ENCODE data around the gene PSMD9.

DNA sequence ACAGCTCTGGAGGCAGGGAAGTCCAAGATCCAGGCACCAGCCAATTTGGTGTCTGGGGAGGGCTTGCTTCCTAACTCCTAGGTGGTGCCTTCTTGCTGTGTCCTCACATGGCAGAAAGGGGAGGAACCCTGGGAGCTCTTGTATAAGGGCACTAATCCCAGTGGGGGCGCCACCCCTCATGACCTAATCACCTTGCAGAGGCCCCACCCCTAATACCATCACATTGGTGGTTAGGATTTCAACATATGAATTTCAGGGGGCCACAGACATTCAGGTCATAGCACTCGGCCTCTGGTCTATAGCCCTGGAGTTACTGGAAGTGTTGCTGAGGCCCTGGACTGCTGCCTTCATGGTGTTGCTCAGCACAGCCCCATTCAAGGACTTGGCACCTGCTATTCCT is 14.6 kb downstream of the PSMD9 start:
- TF ChIP-seq, protein P1, sequence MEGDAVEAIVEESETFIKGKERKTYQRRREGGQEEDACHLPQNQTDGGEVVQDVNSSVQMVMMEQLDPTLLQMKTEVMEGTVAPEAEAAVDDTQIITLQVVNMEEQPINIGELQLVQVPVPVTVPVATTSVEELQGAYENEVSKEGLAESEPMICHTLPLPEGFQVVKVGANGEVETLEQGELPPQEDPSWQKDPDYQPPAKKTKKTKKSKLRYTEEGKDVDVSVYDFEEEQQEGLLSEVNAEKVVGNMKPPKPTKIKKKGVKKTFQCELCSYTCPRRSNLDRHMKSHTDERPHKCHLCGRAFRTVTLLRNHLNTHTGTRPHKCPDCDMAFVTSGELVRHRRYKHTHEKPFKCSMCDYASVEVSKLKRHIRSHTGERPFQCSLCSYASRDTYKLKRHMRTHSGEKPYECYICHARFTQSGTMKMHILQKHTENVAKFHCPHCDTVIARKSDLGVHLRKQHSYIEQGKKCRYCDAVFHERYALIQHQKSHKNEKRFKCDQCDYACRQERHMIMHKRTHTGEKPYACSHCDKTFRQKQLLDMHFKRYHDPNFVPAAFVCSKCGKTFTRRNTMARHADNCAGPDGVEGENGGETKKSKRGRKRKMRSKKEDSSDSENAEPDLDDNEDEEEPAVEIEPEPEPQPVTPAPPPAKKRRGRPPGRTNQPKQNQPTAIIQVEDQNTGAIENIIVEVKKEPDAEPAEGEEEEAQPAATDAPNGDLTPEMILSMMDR (IDR thresholded peaks at IDR 0.05), result no peak
- TF ChIP-seq POLR2A (IDR thresholded peaks at IDR 0.05), result no peak

Data from adrenal gland (tissue), 5 donors.